SU-DHL-6 (cell line): ENCODE results near the gene ABCC8.

Experiments used
- EZH2phosphoT487 ChIP-seq: fragments of 200-600 bp; sonication (generic), shearing (Covaris generic); conservative IDR thresholded peaks from 2 replicates; pipeline ENCODE4 v1.6.1; 2018; ENCODE audit warnings: mild to moderate bottlenecking, antibody characterized with exemption, low read length, moderate library complexity, mixed read lengths
- TF ChIP-seq, protein P1 (sequence below): fragments of 200-600 bp; sonication (generic); IDR thresholded peaks from one replicate; pipeline ENCODE4 v1.5.1; 2017; ENCODE audit warnings: antibody characterized with exemption, mild to moderate bottlenecking, low read length, moderate library complexity; ENCODE audit not compliant: insufficient read depth, poor library complexity, severe bottlenecking

DNA sequence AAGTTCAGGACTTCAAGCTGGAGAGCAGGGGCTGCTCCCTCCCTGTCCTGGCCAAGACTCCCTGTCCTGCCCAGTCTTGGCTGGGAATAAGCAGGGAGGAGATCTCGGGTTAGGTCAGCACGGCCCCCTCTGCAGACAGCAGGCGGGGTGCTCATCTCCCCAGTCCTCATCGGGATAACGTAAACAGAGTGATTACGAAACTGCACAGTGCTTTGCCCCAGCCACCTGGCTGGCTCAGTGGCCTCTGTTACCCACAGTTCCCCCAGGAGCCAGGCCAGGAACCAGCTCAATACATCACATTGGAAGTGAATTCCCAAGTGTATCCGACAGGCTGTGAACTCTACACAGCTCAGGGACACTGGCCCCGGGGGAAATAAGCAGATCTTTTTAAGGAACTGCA, 45.5 kb downstream of the ABCC8 start:
- TF ChIP-seq, protein P1, sequence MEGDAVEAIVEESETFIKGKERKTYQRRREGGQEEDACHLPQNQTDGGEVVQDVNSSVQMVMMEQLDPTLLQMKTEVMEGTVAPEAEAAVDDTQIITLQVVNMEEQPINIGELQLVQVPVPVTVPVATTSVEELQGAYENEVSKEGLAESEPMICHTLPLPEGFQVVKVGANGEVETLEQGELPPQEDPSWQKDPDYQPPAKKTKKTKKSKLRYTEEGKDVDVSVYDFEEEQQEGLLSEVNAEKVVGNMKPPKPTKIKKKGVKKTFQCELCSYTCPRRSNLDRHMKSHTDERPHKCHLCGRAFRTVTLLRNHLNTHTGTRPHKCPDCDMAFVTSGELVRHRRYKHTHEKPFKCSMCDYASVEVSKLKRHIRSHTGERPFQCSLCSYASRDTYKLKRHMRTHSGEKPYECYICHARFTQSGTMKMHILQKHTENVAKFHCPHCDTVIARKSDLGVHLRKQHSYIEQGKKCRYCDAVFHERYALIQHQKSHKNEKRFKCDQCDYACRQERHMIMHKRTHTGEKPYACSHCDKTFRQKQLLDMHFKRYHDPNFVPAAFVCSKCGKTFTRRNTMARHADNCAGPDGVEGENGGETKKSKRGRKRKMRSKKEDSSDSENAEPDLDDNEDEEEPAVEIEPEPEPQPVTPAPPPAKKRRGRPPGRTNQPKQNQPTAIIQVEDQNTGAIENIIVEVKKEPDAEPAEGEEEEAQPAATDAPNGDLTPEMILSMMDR, result no peak
- no peak for TF ChIP-seq EZH2phosphoT487
